Medulla oblongata (tissue), 1 donor: Measurements from ENCODE around the gene NOP53.
"Not testable (repeated sequence)": the region's sequence is repeated elsewhere in the genome, so short reads cannot be mapped to it uniquely, and the experiment has no call there.

Source experiments
- DNase-seq: peaks from one replicate; pipeline ENCODE4 v3.0.0-alpha.2; 2015; ENCODE audit errors: extremely low spot score

NOP53 gene

DNA sequence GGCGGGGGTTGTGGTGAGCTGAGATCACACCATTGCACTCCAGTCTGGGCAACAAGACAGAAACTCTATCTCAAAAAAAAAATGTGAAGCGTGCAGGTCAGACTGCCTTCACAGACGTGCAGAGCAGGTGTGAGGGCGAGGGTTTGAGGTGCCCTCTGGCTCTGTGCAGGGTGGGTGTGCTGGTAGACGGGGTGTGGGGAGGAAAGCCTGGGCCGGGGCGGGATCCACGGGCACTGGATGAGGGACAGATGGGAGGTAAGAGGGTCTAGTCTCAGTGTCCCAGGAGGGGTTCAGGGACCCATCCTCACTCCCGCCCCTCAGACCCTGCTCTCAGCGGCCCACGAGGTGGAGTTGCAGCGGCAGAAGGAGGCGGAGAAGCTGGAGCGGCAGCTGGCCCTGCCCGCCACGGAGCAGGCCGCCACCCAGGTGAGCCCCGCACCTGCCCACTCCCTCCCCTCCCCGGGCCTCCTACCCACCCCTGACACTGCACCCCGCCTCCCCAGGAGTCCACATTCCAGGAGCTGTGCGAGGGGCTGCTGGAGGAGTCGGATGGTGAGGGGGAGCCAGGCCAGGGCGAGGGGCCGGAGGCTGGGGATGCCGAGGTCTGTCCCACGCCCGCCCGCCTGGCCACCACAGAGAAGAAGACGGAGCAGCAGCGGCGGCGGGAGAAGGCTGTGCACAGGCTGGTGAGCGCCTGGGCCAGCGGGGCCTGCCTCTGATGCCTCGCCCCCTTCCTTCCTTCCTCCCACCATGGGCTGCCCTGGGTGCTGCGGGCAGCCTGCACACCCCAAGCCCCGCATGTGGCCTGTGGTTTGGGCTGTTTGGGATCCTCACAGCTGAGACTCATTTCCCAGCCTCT is 9.1 kb downstream of the NOP53 start:
- DNase-seq: no peak

DNA sequence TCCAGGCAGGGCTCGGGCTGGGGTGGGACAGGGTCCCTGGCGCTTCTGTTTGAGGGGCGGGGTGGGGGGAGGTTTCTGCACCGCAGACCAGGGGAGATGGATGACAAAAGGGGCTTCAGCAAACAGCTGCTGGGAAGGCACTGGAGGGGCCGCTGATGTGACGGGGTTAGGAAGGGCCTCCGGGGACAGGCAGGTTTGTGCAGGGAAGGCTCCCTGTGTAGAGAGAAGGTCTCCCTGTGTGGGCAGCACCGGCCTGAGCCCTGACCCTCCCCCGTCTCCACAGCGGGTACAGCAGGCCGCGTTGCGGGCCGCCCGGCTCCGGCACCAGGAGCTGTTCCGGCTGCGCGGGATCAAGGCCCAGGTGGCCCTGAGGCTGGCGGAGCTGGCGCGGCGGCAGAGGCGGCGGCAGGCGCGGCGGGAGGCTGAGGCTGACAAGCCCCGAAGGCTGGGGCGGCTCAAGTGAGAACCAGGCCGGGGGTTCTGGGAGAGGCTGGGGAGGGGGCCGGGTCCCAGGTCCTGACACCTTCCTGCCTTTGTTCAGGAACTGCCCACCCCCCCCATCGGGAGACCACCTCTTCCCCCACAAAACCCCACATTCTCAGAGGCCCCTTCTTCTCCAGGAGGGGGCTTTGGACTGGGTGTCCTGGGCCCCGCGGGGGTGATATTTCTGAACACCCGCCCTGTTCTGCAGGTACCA is 9.9 kb downstream of the NOP53 start:
- DNase-seq: no peak

DNA sequence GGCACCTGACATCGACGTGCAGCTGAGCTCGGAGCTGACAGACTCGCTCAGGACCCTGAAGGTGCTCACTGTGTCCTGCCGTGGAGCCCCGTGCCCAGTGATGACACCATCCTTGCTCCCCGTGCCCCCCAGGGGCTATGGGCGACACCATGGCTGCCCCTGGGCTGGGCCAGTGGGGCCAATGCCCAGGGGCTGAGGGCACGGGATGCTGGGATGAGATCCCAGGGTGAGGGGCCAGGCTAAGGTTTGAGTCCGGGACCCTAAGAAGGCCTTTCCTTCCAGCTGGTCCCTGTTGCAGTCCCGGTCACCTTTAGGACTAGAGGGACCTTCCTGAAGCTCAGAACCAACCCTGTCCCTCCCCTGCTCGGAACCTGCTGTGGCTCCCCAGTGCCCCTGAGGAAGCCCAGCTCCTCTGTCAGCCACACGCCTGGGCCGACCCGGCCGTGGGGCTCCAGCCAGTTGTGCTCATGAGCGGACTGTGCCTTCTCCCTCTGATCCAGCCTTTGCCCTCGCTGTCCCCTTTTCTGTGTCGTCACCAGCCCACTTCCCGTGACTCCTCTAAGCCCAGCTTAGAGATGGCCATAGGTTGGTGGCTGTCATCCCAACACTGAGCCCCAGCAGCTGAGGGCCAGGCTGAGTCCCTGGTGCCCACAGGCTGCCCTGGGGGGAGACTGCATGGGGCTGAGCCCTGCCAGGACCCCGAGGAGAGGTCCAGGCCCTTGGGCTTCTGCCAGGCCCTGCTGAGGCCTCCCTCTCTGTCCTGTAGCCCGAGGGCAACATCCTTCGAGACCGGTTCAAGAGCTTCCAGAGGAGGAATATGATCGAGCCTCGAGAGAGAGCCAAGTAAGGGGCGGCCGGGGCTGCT is 10.6 kb downstream of the NOP53 start:
- DNase-seq: no peak

DNA sequence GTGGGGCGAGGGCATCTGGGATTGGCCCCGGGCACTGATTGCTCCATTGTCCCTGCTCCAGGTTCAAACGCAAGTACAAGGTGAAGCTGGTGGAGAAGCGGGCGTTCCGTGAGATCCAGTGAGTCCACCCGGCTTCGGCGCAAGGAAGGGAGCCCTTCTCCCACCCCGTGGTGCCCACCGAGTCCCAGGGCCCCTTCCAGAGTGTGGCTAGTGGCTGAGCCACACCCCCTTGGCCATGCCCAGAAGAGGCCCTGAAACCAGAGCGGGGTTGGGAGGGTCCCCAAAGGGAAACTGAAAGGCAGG is 11.2 kb downstream of the NOP53 start:
- DNase-seq: no peak

DNA sequence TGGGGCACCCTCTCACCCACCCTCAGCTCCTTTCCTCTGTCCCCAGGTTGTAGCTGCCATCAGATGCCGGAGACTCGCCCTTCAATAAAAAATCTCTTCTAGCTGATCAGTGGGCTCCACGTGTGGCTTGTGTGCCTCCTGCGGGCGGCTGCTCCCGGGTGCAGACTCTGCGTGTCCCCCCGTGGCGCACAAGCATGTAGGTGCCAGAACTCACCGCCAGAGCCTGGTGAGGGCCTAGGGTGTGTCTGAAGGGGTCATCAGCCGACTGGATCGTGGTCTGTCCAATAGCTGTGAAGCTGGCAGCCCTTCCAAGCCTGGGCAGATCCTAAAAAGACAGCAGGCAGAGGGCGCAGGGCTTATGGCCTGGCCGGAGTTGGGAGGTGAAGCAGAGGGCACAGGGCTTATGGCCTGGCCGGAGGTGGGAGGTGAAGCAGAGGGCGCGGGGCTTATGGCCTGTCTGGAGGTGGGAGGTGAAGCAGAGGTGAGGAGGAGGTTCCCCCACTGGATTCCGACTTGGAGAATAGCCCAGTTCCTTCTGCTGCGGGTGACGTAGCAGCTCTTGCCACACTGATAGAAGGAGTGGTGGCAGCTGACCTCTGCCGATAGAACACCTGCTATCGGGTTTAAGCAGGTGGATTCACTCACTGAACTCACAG is 11.7 kb downstream of the NOP53 start:
- DNase-seq: no peak

DNA sequence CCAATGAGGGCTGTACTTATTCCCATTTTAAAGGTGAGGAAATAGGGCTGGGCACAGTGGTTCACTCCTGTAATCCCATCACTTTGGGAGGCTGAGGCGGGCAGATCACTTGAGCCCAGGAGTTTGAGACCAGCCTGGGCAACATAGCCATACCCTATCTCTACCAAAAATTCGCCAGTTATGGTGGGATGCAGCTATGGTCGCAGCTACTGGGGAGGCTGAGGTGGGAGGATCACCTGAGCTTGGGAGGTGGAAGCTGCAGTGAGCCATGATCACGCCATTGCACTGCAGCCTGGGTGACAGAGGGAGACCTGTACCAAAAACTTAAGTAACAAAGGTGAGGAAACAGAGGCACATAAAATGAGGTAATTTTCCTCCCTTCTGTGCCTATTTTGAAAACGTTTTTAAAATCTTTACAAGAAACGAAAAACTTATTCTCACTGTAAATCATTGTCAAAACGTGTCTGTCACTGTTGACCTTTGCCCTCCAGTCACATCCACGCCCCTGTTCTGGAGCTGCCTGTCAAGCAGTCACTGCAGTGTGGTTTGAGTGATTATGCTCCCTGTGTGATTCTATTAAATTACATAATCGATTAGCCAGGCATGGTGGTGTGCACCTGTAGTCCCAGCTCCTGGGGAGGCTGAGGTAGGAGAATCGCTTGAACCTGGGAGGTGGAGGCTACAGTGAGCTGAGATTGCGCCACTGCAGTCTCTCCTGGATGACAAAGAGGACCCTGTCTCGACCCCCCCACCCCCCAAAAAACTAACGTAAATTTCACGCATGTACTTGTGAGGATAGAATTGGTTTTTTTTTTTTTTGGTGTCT is 12.5 kb downstream of the NOP53 start:
- DNase-seq: no peak

DNA sequence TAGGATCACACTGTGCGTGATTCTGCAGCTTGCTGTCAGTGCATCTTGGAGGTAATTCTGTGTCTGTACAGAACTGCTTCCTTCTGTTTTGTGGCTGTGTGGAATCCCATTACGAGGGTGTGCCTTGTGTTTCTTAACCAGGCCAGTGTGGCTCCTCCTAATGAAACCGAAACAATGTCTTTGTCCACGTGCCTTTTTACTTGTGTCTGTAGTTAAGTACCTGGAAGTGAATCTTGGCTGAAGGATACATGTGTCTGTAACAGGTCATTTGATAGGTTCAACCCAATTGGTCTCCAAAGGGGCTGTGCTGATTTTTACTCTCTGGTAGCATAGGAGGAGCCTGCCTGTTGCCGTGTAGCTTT is 13.1 kb downstream of the NOP53 start:
- DNase-seq: no peak

DNA sequence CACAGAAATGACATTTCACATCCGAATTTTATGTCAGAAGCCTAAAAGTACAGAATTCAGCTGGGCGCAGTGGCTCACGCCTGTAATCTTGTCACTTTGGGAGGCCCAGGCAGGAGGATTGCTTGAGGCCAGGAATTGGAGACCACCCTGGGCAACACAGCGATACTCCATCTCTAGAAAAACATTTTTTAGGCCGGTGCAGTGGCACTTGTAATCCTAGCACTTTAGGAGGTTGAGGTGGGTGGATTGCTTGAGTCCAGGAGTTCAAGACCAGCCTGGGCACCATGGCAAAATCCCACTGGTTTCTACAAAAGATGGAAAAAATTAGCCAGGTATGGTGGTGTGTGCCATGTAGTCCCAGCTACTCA is 15.3 kb downstream of the NOP53 start:
- DNase-seq: no peak

DNA sequence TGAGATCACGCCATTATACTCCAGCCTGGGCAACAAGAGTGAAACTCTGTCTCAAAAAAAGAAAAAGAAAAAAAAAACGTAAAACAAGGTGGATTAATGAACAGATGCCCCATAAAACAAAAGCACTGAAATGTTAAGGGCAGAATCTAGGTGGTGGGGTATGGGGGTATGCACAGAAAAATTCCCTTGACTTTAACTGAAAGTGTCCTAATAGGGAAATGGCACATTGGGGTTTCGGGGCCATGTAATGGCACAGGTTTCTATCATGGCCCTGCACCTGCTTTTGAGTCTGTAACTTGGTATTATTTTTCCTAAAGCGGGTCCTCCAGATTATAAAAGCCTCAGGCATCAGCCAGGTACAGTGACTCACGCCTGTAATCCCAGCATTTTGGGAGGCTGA is 16.2 kb downstream of the NOP53 start:
- no peak for DNase-seq

DNA sequence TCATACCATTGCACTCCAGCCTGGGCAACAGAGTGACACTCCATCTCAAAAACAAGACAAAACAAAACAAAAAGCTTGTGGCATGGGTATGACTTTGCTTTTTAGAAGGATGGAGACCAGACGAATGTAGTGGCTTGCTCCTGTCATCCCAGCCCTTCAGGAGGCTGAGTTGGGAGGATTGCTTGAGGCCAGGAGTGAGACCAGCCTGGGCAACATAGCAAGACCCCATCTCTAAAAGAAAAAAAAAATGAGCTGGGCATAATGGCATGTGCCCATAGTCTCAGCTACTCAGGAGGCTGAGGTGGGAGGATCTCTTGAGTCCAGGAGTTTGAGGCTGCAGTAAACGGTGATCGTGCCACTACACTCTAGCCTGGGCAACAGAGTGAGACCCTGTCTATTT is 16.8 kb downstream of the NOP53 start:
- no peak for DNase-seq

DNA sequence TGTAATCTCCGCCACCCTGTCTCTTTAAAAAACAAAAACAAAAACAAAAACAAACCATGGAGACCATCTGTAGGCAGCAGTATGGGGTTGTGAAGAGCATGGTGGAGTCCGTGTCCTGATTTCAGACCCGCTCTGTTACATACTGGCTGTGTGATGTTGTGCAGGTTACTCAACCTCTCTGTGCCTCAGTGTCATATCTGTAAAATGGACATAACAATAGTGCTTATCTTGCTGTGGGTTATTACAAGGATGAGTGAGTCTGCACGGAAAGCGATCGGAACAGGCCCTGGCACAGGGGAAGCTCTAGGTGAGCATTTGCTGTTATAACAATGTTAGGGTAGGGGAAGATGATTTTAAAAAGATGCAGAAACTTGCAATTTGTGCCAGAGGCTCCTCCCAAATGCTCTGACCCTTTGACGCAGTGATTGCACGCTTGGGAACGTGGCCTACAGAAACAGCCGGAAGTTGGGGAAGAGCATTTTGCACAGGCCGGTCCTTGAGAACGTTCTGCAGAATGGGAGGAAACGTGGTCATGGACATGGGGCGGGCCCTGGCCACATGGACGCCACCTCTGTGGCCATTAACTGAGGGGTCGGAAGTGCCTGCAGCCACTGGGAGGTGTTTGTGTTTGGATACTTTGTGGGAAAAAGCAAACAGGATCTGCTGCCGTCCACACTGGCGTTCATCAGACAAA is 17.4 kb downstream of the NOP53 start:
- DNase-seq: no peak

DNA sequence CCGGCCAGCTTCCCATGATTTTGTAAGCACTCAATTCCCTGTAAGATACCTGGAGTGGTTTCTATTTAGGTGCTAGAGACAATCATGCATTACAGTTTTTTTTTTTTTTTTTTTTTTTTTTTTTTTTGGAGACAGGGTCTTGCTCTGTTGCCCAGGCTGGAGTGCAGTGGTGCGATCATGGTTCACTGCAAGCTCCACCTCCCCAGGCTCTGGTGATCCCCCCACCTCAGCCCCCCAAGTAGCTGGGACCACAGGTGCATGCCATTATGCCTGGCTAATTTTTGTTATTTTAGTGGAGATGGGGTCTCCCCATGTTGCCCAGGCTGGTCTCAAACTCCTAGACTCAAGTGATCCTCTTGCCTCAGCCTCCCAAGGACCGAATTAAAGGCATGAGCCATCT is 19.4 kb downstream of the NOP53 start:
- not testable (repeated sequence) for DNase-seq

DNA sequence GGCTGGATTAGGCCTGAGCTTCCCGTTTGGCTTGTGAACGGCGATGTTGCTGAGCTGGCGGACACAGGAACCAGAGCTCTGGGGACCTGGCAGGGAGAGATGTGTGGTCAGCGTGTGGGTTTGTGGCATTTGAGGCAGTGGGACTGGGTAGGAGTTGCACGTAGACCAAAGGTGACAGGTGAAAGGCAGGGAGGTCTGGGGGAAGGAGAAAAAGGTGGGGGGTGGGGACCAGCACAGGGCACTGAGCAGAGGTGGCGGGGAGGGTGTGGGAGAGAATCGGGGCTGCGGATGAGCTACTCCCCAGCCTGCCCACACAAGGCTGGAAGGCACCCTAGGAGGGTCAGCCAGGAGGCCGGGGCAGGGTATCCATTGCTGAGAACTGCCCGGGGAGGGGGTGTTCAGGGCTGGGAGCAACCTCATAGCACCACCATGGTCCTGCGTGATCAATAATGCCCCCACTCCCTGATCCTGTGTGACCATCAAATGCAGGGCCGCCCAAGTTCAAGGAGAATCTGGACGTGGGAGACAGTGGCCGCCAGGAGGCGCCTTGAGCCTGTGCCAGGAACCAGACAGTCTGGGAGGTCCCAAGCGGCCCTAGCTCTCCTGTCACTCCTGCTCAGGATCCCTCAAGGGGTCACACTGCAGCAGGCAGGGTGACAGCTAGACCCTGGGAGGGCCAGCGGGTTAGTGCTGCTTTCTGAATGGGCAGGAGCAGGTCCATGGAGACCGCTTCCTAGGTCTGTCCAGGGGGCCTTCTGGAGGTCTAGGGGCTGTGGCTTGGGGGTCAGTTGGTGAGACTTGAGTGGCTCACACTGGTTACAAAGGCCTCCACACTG is 20.4 kb downstream of the NOP53 start:
- DNase-seq: peak; percentile 76

DNA sequence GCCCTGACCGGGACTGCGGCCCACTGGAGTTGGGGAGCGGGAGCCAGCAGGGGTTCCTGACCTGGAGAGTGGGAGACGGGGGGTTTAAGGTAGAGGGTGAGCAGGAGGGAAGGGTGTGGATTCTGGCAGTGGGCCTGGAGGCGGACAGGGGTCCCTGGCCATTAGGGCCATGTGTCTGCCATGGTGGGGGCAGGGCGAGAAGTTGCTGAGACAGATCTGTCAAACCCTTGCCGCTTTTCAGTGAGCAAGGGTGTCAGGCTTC is 20.9 kb downstream of the NOP53 start:
- DNase-seq: no peak

DNA sequence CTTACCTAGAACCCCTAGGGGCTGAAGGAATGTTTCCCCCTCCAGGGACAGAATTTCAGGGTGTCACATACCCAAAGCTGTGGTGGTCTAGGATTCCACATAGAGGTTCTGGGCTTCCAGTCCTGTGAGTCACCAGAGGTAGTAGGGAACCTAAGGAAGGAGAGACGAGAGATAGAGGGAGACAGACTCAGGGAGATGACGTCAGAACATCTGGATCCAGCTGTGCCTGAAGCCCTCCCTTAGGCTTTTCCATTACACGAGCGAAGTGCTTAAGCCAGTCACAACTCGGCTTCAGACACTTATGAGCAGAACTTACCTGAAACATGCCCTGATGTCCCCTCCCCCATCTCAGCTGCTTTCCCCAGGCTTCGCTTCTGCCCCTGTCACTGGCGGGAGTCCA is 21.3 kb downstream of the NOP53 start:
- DNase-seq: no peak

DNA sequence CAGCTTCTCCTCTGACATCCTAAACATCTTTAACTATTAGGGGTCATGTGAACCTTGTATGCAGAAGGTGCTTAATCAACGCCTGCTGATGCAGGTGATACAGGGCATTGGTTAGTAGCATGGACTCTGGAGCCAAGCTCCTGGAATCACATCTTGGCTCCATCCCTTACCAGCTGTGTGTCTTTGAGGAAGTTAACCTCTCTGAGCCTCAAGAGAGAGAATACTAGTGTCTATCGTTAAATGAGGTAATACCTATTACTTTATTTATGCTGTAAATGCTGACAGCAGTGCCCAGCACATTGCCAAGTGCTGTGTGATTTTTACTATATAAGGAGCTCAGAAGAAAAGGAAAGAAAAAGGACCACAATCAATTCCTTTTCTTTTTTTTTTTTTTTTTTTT is 22.0 kb downstream of the NOP53 start:
- DNase-seq: no peak

DNA sequence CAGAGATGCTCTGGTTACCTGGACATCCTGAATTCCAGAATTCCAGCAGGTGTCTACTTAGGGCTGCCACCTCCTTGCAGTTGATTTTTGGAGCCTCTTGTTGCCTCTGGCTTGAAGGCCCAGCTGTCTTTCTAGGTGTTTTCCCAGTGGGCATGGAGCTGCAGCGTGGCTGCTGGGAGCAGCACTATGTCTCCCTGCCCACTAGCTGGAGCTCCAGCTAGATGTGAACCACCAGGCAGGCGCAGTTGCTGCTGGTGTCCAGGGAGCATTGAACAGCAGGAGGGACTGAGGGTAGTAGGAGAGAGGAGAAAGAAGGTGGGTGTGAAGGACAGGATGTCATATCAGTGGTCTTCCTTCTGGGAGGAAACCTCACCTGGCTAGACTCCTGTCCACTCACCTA is 23.3 kb downstream of the NOP53 start:
- no peak for DNase-seq

DNA sequence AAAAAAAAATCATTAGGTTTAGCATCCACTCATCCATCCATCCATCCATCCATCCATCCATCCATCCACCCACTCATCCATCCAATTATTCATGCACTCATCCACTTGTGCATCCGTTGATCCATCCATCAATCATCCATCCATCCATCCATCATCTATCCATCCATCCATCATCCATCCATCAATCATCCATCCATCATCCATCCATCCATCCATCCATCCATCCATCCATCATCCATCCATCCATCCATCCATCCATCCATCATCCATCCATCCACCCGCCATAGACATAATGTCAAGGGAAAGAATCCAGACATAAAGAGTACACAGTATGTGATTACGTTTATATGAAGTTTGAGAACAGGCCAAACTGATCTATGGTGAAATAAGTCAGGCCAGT is 24.2 kb downstream of the NOP53 start:
- no peak for DNase-seq

DNA sequence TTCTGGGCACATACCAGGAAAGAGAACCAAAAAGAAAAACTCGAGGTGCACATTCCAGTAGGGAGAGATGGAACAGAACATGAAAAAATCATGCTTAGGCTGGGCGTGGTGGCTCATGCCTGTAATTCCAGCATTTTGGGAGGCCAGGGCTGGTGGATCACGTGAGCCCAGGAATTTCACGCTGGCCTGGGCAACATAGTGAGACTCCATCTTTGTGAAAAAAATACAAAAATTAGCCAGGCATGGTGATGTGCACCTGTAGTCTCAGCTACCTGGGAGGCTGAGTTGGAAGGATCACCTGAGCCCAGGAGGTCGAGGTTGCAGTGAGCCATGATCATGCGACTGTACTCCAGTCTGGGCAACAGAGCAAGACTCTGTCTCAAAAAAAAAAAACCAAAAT is 25.9 kb downstream of the NOP53 start:
- not testable (repeated sequence) for DNase-seq

DNA sequence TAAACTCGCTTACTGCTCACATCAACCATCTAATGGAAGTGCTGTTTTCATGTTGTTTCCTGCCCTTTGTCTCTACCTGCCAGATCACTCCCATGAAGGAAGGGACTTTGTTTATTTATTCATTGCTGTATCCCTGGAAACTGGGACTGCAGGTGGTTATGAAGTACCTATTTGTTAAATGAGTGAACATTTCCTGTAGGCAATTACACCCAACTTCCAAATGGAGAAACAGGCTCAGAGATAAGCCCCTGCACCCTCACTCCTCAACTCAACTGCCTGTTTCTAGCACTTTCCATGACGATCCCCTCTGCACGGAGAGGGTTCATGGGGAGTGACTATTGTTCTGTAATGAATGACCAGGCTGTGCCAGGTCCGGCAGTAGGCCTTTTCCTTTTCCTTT is 31.2 kb downstream of the NOP53 start:
- DNase-seq: peak; percentile 64
